Mucosa of descending colon (tissue), 3 donors: ENCODE results near the gene PPM1G. TPM values are rescaled to one million over a fixed set of nuclear protein-coding genes. Genes with fewer than 3 reads are reported as not detected.

Source experiments
- ATAC-seq: fragments of 200-7000 bp; cut with Tn5 transposase; one replicate; pipeline ENCODE4 v1.9.1; 2020; ENCODE audit warnings: mild to moderate bottlenecking, moderate library complexity
- DNase-seq, 3 donors: peaks; one replicate each; pipeline ENCODE4 v3.0.0-alpha.2; 2020
- H3K36me3 ChIP-seq: fragments of 200-600 bp; one replicate; pipeline ENCODE4 v1.8.0; 2021; ENCODE audit warnings: low read depth, mild to moderate bottlenecking
- H3K4me1 ChIP-seq: fragments of 200-600 bp; one replicate; pipeline ENCODE4 v1.8.0; 2021; ENCODE audit warnings: low read depth, mild to moderate bottlenecking
- H3K4me3 ChIP-seq: fragments of 200-600 bp; one replicate; pipeline ENCODE4 v1.8.0; 2021; ENCODE audit warnings: mild to moderate bottlenecking
- H3K9me3 ChIP-seq: fragments of 200-600 bp; one replicate; pipeline ENCODE4 v1.8.0; 2021; ENCODE audit warnings: mild to moderate bottlenecking
- intact Hi-C, 2 donors: fragments of 100-400 bp; cut with DNase I in 1 of 2; cut with micrococcal nuclease in 1 of 2; formaldehyde crosslinking; loops; one replicate each; pipeline versions ENCODE4 v1.11.0 to v1.11.1; 2022; cut with DNase I, micrococcal nuclease
- total RNA-seq, 3 donors: library from RNA; stranded (reverse); fragmentation: NEBNext Ultra II Directional in 2 of 3; extraction: Animal tissue kit (Norgen Biotek cat#: 25700) in 2 of 3; gene quantifications; one replicate each; pipeline versions ENCODE4 v1.2.1 to v1.2.4, GENCODE V29; 2021 to 2023
- TF ChIP-seq, protein P1 (sequence below): fragments of 200-600 bp; IDR thresholded peaks from one replicate; pipeline ENCODE4 v1.8.0; 2022; ENCODE audit warnings: antibody characterized with exemption, mild to moderate bottlenecking
- donor health status: DM: no; HTN: no; CAD: no; lungs with moderate emphysema.
- donor health status: DM: no; HTN: no; CAD: no.
- donor health status: DM: no; HTN: yes; CAD: no.

PPM1G gene
- total RNA-seq, 3 donors from 2014 or later = 53.4 to 64.1 (median 59.6) TPM

DNA sequence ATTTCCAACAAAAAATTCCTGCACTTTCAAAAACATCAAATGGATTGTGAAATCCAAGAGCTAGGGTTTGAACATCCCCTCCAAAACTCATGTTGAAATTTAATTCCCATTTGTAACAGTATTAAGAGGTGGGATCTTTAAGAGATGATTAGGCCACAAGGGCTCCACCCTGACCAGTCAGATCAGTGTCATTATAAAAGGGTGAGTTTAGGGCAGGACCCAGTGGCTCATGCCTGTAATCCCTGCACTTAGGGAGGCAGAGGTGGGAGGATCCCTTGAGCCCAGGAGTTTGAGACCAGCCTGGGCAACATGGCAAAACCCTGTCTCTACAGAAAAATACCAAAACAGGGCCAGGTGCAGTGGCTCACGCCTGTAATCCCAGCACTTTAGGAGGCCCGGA is 61.8 kb downstream of the PPM1G start:
- ATAC-seq = no peak
- TF ChIP-seq, protein P1, sequence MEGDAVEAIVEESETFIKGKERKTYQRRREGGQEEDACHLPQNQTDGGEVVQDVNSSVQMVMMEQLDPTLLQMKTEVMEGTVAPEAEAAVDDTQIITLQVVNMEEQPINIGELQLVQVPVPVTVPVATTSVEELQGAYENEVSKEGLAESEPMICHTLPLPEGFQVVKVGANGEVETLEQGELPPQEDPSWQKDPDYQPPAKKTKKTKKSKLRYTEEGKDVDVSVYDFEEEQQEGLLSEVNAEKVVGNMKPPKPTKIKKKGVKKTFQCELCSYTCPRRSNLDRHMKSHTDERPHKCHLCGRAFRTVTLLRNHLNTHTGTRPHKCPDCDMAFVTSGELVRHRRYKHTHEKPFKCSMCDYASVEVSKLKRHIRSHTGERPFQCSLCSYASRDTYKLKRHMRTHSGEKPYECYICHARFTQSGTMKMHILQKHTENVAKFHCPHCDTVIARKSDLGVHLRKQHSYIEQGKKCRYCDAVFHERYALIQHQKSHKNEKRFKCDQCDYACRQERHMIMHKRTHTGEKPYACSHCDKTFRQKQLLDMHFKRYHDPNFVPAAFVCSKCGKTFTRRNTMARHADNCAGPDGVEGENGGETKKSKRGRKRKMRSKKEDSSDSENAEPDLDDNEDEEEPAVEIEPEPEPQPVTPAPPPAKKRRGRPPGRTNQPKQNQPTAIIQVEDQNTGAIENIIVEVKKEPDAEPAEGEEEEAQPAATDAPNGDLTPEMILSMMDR = no peak
- no peak for DNase-seq
- Histone ChIP-seq H3K4me3 (no peak overlapping the region), H3K9me3 (no peaks in the 10 kb centered on the region), H3K36me3 (no peaks in the 10 kb centered on the region), H3K4me1 (no peaks in the 10 kb centered on the region)
- intact Hi-C loops = no loop called here

DNA sequence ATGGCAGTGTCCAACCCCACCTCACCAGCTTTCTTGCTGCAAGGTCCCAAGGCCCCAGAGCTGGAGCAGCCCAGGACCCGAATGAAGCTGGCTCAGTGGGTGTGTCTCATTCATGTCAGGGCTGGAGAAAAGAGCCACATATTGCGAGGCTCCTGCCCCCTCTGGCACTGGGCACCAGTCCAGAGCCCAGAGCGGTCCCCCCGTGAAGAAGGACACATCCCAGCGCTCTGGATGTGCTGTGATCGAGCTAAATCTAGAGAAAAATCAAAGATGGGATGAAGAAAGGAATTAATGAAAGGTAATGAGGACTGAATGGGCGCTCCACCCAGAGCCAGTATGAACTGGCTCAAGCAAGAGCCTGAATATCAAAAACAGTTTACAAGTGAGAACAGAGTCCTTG is 73.2 kb downstream of the PPM1G start:
- DNase-seq (no peak), ATAC-seq (no peak)
- Histone ChIP-seq H3K4me1 (no peaks in the 10 kb centered on the region), H3K4me3 (no peak overlapping the region), H3K9me3 (no peaks in the 10 kb centered on the region), H3K36me3 (peaks cover 16% of the 10 kb centered on the region)
- intact Hi-C loops = no loop called here
- TF ChIP-seq, protein P1 = no peak

DNA sequence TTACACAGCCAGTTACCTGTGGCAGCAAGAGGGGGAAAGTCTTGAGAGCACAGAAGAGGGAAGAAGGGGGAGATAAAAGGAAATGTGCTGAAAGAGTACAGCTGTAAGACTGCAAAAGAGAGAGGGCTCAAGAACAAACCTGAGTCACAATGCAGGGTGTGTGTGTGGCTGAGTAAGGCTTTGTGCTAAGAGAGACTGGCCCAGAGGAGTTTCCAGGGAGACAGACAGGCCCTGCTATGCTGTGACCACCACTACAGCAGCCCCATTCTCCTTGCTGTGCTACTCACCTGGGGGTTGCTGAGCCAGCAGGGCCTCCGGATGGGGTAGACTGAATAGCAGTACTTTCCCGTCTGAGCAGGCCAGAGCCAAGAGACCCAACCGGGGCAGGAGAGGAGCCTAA is 74.1 kb downstream of the PPM1G start:
- DNase-seq (no peak), ATAC-seq (no peak)
- H3K36me3 ChIP-seq = peaks cover 8% of the 10 kb centered on the region
- no peaks in the 10 kb centered on the region for H3K4me1 ChIP-seq
- TF ChIP-seq, protein P1 = no peak
- intact Hi-C loops = no loop called here
- H3K9me3 ChIP-seq = no peaks in the 10 kb centered on the region
- no peak overlapping the region for H3K4me3 ChIP-seq

Other genes starting within 250 kb of the PPM1G start
- 10 to 100 TPM; 82.0 to 88.8 (median 85.2) TPM for gene ATRAID, start 197.6 kb downstream of the PPM1G start, total RNA-seq
- 10 to 100 TPM; 27.7 to 34.8 (median 30.0) TPM for gene SLC5A6, start 197.3 kb downstream of the PPM1G start, total RNA-seq
- 10 to 100 TPM; 22.7 to 29.8 (median 24.7) TPM for gene CAD, start 192.2 kb downstream of the PPM1G start, total RNA-seq
- gene SLC30A3, start 146.5 kb downstream of the PPM1G start, total RNA-seq = under 1 TPM in 1 of 3 donors, not detected in 2; 0.12 TPM
- gene DNAJC5G, start 134.2 kb downstream of the PPM1G start, total RNA-seq = under 1 TPM in 1 of 3 donors, not detected in 2; 0.47 TPM
- under 1 TPM in 1 of 3 donors, not detected in 2; 0.43 TPM for gene TRIM54, start 127.2 kb downstream of the PPM1G start, total RNA-seq
- gene UCN, start 101.1 kb downstream of the PPM1G start, total RNA-seq = 1 to 10 TPM in 1 of 3 donors, under 1 TPM in 2; 0.52 to 1.2 (median 0.92) TPM
- gene MPV17, start 86.5 kb downstream of the PPM1G start, total RNA-seq = 10 to 100 TPM; 39.5 to 49.0 (median 41.9) TPM
- 10 to 100 TPM; 53.7 to 83.5 (median 56.9) TPM for gene GTF3C2, start 52.8 kb downstream of the PPM1G start, total RNA-seq
- gene EIF2B4, start 39.3 kb downstream of the PPM1G start, total RNA-seq = 10 to 100 TPM; 31.4 to 59.9 (median 34.0) TPM
- gene SNX17, start 39.0 kb downstream of the PPM1G start, total RNA-seq = 10 to 100 TPM; 85.5 to 94.4 (median 91.0) TPM
- gene ZNF513, start 28.9 kb downstream of the PPM1G start, total RNA-seq = 10 to 100 TPM; 22.6 to 32.0 (median 25.4) TPM
- gene NRBP1, start 19.0 kb upstream of the PPM1G start, total RNA-seq = 100 to 1,000 TPM in 1 of 3 donors, 10 to 100 TPM in 2; 68.4 to 104 (median 87.6) TPM
- gene KRTCAP3, start 32.8 kb upstream of the PPM1G start, total RNA-seq = 10 to 100 TPM; 43.9 to 93.4 (median 85.1) TPM
- gene IFT172, start 80.2 kb upstream of the PPM1G start, total RNA-seq = 10 to 100 TPM; 54.4 to 93.7 (median 62.4) TPM
- gene FNDC4, start 85.6 kb upstream of the PPM1G start, total RNA-seq = 1 to 10 TPM in 2 of 3 donors, under 1 TPM in 1; 0.64 to 3.1 (median 1.7) TPM
- under 1 TPM in 1 of 3 donors, not detected in 2; 0.29 TPM for gene GCKR, start 87.2 kb upstream of the PPM1G start, total RNA-seq
- gene ZNF512, start 173.5 kb upstream of the PPM1G start, total RNA-seq = 10 to 100 TPM; 14.4 to 37.8 (median 19.7) TPM
- gene CCDC121, start 219.4 kb upstream of the PPM1G start, total RNA-seq = 1 to 10 TPM; 1.9 to 4.0 (median 2.9) TPM
- gene GPN1, start 219.5 kb upstream of the PPM1G start, total RNA-seq = 10 to 100 TPM; 23.3 to 27.8 (median 25.2) TPM